GM18511 (cell line): ENCODE data around the gene PAF1.

Experiments used
- ATAC-seq: cut with Tn5 transposase; IDR thresholded peaks from one replicate; pipeline ENCODE4 v1.9.1; 2021; ENCODE audit warnings: mild to moderate bottlenecking, moderate library complexity; ENCODE audit not compliant: unreplicated experiment

The PAF1 gene

GRCh38 chr19:39417463-39418181, 26.7 kb upstream of the PAF1 start:
- ATAC-seq = no peak

- ATAC-seq = no peak
Observed at GRCh38 chr19:39416152-39417120, 25.5 kb upstream of the PAF1 start.

GRCh38 chr19:39415111-39416046, 24.5 kb upstream of the PAF1 start:
- ATAC-seq = no peak

- ATAC-seq = no peak
Observed at GRCh38 chr19:39413911-39414608, 23.2 kb upstream of the PAF1 start.

GRCh38 chr19:39413272-39413910, 22.5 kb upstream of the PAF1 start:
- no peak for ATAC-seq

GRCh38 chr19:39412867-39413271, 22.0 kb upstream of the PAF1 start:
- no peak for ATAC-seq

- ATAC-seq = peak; percentile 62
Observed at GRCh38 chr19:39412100-39412866, 21.4 kb upstream of the PAF1 start, which contains the start of gene PLEKHG2. PLEKHG2 (plus strand) TSS chr19:39412669; CDS start chr19:39414087, 1,418 bp downstream.

GRCh38 chr19:39411832-39412099, 20.9 kb upstream of the PAF1 start:
- ATAC-seq = peak; percentile 25

GRCh38 chr19:39411081-39411831, 20.4 kb upstream of the PAF1 start:
- ATAC-seq = no peak

GRCh38 chr19:39410831-39411080, 19.9 kb upstream of the PAF1 start:
- ATAC-seq = no peak

- no peak for ATAC-seq
Observed at GRCh38 chr19:39410017-39410830, 19.3 kb upstream of the PAF1 start.

GRCh38 chr19:39409208-39410016, 18.5 kb upstream of the PAF1 start:
- no peak for ATAC-seq

GRCh38 chr19:39408392-39409207, 17.7 kb upstream of the PAF1 start:
- ATAC-seq = no peak

- ATAC-seq = no peak
Observed at GRCh38 chr19:39407660-39408391, 16.9 kb upstream of the PAF1 start.

- no peak for ATAC-seq
Observed at GRCh38 chr19:39407410-39407659, 16.4 kb upstream of the PAF1 start.
